Panc1 (cell line): ENCODE data around the gene GLRA3.

Source experiments
- CTCF ChIP-seq: fragments of 450-650 bp; IDR thresholded peaks from 2 replicates; pipeline ENCODE4 v1.5.1; 2017; ENCODE audit warnings: mild to moderate bottlenecking
- POLR2AphosphoS5 ChIP-seq: IDR thresholded peaks from 2 replicates; pipeline ENCODE4 v1.6.1; 2012; ENCODE audit warnings: mild to moderate bottlenecking, low read depth, low read length, moderate library complexity
- REST ChIP-seq, 2 experiments: IDR thresholded peaks; 2 replicates each; pipeline ENCODE4 v1.6.1; 2011 to 2012; ENCODE audit warnings: low read depth in 2 of 2, control low read depth in 1 of 2, low read length in 1 of 2, mild to moderate bottlenecking in 1 of 2, moderate library complexity in 1 of 2; ENCODE audit not compliant: insufficient read depth in 1 of 2
- TCF7L2 ChIP-seq: IDR thresholded peaks from 2 replicates; pipeline ENCODE4 v1.6.1; 2011; ENCODE audit warnings: mild to moderate bottlenecking, low read depth, low read length, inconsistent platforms

GRCh38 chr4:174665799-174666198 lies 163.2 kb downstream of the GLRA3 start:
- TF ChIP-seq CTCF = no peak
- no peak for TF ChIP-seq TCF7L2
- no peak for TF ChIP-seq REST (IDR thresholded peaks at IDR 0.05; ENCODE audit: insufficient read depth in 1 of 2, low read depth in 2 of 2, low read length in 1 of 2)
- TF ChIP-seq POLR2AphosphoS5 = no peak
